ENCODE results near the gene ZNF710. TPM values are rescaled to one million over a fixed set of nuclear protein-coding genes. Genes with fewer than 3 reads are reported as not detected.

The ZNF710 gene
- total RNA-seq, 4 donors from 2014 or later = 6.6 to 13.8 (median 10.1) TPM

- H3K4me1 ChIP-seq = peaks cover 61 to 91% (median 89%) of the 10 kb centered on the region in 4 donors
These were observed 99.0 kb downstream of the ZNF710 start for GRCh38 chr15:90099868-90100831.

GRCh38 chr15:90101130-90101968 lies 100.2 kb downstream of the ZNF710 start:
- Histone ChIP-seq H3K27ac (replicated peaks in 1 of 4) (peak overlapping the region; percentile 94 to 99 (median 98)), H3K36me3 (no peaks in the 10 kb centered on the region), H3K4me3 (peak overlapping the region; percentile 72 to 99 (median 74)), H3K4me1 (peaks cover 61 to 92% (median 89%) of the 10 kb centered on the region in 4 donors), H3K9me3 (no peaks in the 10 kb centered on the region), H3K27me3 (no peaks in the 10 kb centered on the region)
- no peak for TF ChIP-seq EP300 (IDR thresholded peaks at IDR 0.05)
- no peak for TF ChIP-seq CTCF (IDR thresholded peaks at IDR 0.05)
- TF ChIP-seq POLR2A (IDR thresholded peaks at IDR 0.05; ENCODE audit: low read depth) = peak; percentile 14
- TF ChIP-seq POLR2AphosphoS5 (IDR thresholded peaks at IDR 0.05) = peak in 1 of 2 donors; percentile 15
- 6% methylated on average over 11 of the region's 40 CpGs for WGBS
- intact Hi-C loops (cut with DNase I) = no loop called here
- no peak for DNase-seq (ENCODE audit: extremely low spot score)

More at GRCh38 chr15:90099868-90100831, 99.0 kb downstream of the ZNF710 start:
- Histone ChIP-seq H3K36me3 (no peaks in the 10 kb centered on the region), H3K27ac (replicated peaks in 1 of 4) (peak overlapping the region; percentile 94 to 99 (median 98)), H3K27me3 (no peaks in the 10 kb centered on the region), H3K4me3 (peak overlapping the region; percentile 72 to 99 (median 74)), H3K9me3 (no peaks in the 10 kb centered on the region)
- TF ChIP-seq POLR2A (IDR thresholded peaks at IDR 0.05; ENCODE audit: low read depth) = no peak
- TF ChIP-seq POLR2AphosphoS5 (IDR thresholded peaks at IDR 0.05) = peak in 1 of 2 donors; percentile 73
- TF ChIP-seq CTCF (IDR thresholded peaks at IDR 0.05) = no peak
- TF ChIP-seq EP300 (IDR thresholded peaks at IDR 0.05) = no peak
- intact Hi-C loops (cut with DNase I) = no loop called here
- no peak for DNase-seq (ENCODE audit: extremely low spot score)
- 45% methylated on average over 10 of the region's 11 CpGs for WGBS

- WGBS = 0% methylated on average over 8 of the region's 104 CpGs
- no peak for DNase-seq (ENCODE audit: extremely low spot score)
- TF ChIP-seq POLR2A (IDR thresholded peaks at IDR 0.05; ENCODE audit: low read depth) (peak; percentile 65), CTCF (IDR thresholded peaks at IDR 0.05) (peak in 2 of 3 experiments; percentile 5 to 16), POLR2AphosphoS5 (IDR thresholded peaks at IDR 0.05) (peak; percentile 79 to 95), EP300 (IDR thresholded peaks at IDR 0.05) (no peak)
- peaks cover 62 to 92% (median 89%) of the 10 kb centered on the region in 4 donors for H3K4me1 ChIP-seq
- H3K9me3 ChIP-seq = no peaks in the 10 kb centered on the region
- no peaks in the 10 kb centered on the region for H3K36me3 ChIP-seq
- intact Hi-C loops (cut with DNase I) = no loop called here
- peak within 1 kb of the TSS; percentile 72 to 99 (median 74) for H3K4me3 ChIP-seq
- no peaks in the 10 kb centered on the region for H3K27me3 ChIP-seq
- peak within 1 kb of the TSS; percentile 94 to 99 (median 98) for H3K27ac ChIP-seq (replicated peaks in 1 of 4)
These were observed 101.1 kb downstream of the ZNF710 start, which contains the start of gene IDH2 for GRCh38 chr15:90101969-90102890. Gene IDH2, minus strand, starts transcription at chr15:90102468. Its CDS starts 78 bp downstream, at chr15:90102390.

All from esophagus muscularis mucosa (tissue), 4 donors.